Peyer's patch (tissue), 4 donors: ENCODE measurements around the gene RNF150. TPM values are rescaled to one million over a fixed set of nuclear protein-coding genes. Genes with fewer than 3 reads are reported as not detected.
A peak's percentile ranks its signal among the peaks of the same experiment; 100 is the strongest.

Experiments
- DNase-seq, 3 donors: peaks; one replicate each; pipeline ENCODE4 v3.0.0-alpha.2; 2017 to 2019
- H3K27ac ChIP-seq, 4 donors: fragments of 200-600 bp; sonication (generic); one replicate each; pipeline ENCODE4 v1.5.1; 2016 to 2019
- H3K27me3 ChIP-seq, 2 donors: fragments of 200-600 bp; sonication (generic); one replicate each; pipeline ENCODE4 v1.5.1; 2019
- H3K36me3 ChIP-seq, 3 donors: fragments of 200-600 bp; sonication (generic); one replicate each; pipeline ENCODE4 v1.5.1; 2016 to 2019
- H3K4me1 ChIP-seq, 4 donors: fragments of 200-600 bp; sonication (generic); one replicate each; pipeline ENCODE4 v1.5.1; 2016 to 2019
- H3K4me3 ChIP-seq, 4 donors: fragments of 200-600 bp; sonication (generic); 1 replicate in 3 of 4; 2 replicates in 1 of 4; pipeline ENCODE4 v1.5.1; 2016 to 2019; ENCODE audit warnings: mild to moderate bottlenecking in 1 of 4
- H3K9me3 ChIP-seq, 4 donors: fragments of 200-600 bp; sonication (generic); one replicate each; pipeline ENCODE4 v1.5.1; 2016 to 2019; ENCODE audit warnings: mild to moderate bottlenecking in 1 of 4
- CTCF ChIP-seq, 6 experiments: fragments of 450-650 bp in 4 of 6; fragments of 200-600 bp in 2 of 6; sonication (generic) in 1 of 6; IDR thresholded peaks; one replicate each; pipeline ENCODE4 v1.5.1; 2017 to 2019; ENCODE audit warnings: antibody characterized with exemption in 6 of 6, mild to moderate bottlenecking in 3 of 6, moderate library complexity in 1 of 6
- POLR2A ChIP-seq, 2 donors: fragments of 450-650 bp; IDR thresholded peaks; one replicate each; pipeline ENCODE4 v1.5.1; 2017; ENCODE audit warnings: antibody characterized with exemption in 2 of 2, mild to moderate bottlenecking in 2 of 2, moderate library complexity in 2 of 2
- total RNA-seq, 4 donors: library from RNA; depleted of rRNA; stranded (reverse); fragments of >200 nt; gene quantifications; one replicate each; pipeline ENCODE4 v1.1.0, GENCODE V29; 2016

Gene RNF150
- total RNA-seq, 4 donors from 2014 or later, result 1.2 to 9.9 (median 2.5) TPM

GRCh38 chr4:141133999-141134995 lies 1.0 kb upstream of the RNF150 start:
- Histone ChIP-seq H3K4me3 (no peak overlapping the region), H3K9me3 (no peaks in the 10 kb centered on the region), H3K36me3 (no peaks in the 10 kb centered on the region), H3K27ac (no peak overlapping the region), H3K4me1 (no peaks in the 10 kb centered on the region), H3K27me3 (no peaks in the 10 kb centered on the region)
- no peak for TF ChIP-seq POLR2A (IDR thresholded peaks at IDR 0.05)
- TF ChIP-seq CTCF (IDR thresholded peaks at IDR 0.05), result no peak
- no peak for DNase-seq

GRCh38 chr4:141132709-141133145 lies 542 bp downstream of the RNF150 start:
- Histone ChIP-seq H3K9me3 (no peaks in the 10 kb centered on the region), H3K4me3 (peak overlapping the region; percentile 41 to 73 (median 57)), H3K27me3 (no peaks in the 10 kb centered on the region), H3K4me1 (no peaks in the 10 kb centered on the region), H3K36me3 (no peaks in the 10 kb centered on the region), H3K27ac (peak overlapping the region in 3 of 4 donors; percentile 57 to 80 (median 59))
- DNase-seq, result no peak
- TF ChIP-seq POLR2A (IDR thresholded peaks at IDR 0.05), result no peak
- TF ChIP-seq CTCF (IDR thresholded peaks at IDR 0.05), result no peak

- DNase-seq, result peak in 1 of 3 donors; percentile 52
- Histone ChIP-seq H3K4me1 (no peaks in the 10 kb centered on the region), H3K36me3 (no peaks in the 10 kb centered on the region), H3K9me3 (no peaks in the 10 kb centered on the region), H3K4me3 (peak overlapping the region; percentile 41 to 73 (median 57)), H3K27ac (peak overlapping the region in 3 of 4 donors; percentile 57 to 80 (median 59)), H3K27me3 (no peaks in the 10 kb centered on the region)
- no peak for TF ChIP-seq CTCF (IDR thresholded peaks at IDR 0.05)
- no peak for TF ChIP-seq POLR2A (IDR thresholded peaks at IDR 0.05)
These were observed 1.1 kb downstream of the RNF150 start for GRCh38 chr4:141132072-141132708.

GRCh38 chr4:141131723-141132071 lies 1.6 kb downstream of the RNF150 start:
- no peaks in the 10 kb centered on the region for H3K4me1 ChIP-seq
- no peaks in the 10 kb centered on the region for H3K36me3 ChIP-seq
- no peaks in the 10 kb centered on the region for H3K9me3 ChIP-seq
- peak overlapping the region in 3 of 4 donors; percentile 57 to 80 (median 59) for H3K27ac ChIP-seq
- peak overlapping the region; percentile 41 to 73 (median 57) for H3K4me3 ChIP-seq
- DNase-seq, result no peak
- no peaks in the 10 kb centered on the region for H3K27me3 ChIP-seq
- TF ChIP-seq CTCF (IDR thresholded peaks at IDR 0.05), result no peak
- no peak for TF ChIP-seq POLR2A (IDR thresholded peaks at IDR 0.05)

- Histone ChIP-seq H3K9me3 (no peaks in the 10 kb centered on the region), H3K27ac (peak overlapping the region in 1 of 4 donors; percentile 80), H3K4me1 (no peaks in the 10 kb centered on the region), H3K27me3 (no peaks in the 10 kb centered on the region), H3K4me3 (peak overlapping the region in 1 of 4 donors; percentile 73), H3K36me3 (no peaks in the 10 kb centered on the region)
- TF ChIP-seq CTCF (IDR thresholded peaks at IDR 0.05) (no peak), POLR2A (IDR thresholded peaks at IDR 0.05) (no peak)
- DNase-seq, result no peak
These were observed 2.2 kb downstream of the RNF150 start for GRCh38 chr4:141130947-141131605.
